Bronchial epithelial cell (primary cell): Measurements from ENCODE around the gene GLRX. TPM values are rescaled to one million over a fixed set of nuclear protein-coding genes. Genes with fewer than 3 reads are reported as not detected.

ENCODE experiments used
- DNase-seq: peaks from one replicate; pipeline ENCODE4 v3.0.0-alpha.2; 2010; ENCODE audit warnings: low read depth
- FAIRE-seq: peaks from 2 replicates; lab custom pipeline; 2011; peaks lifted over from hg19 to GRCh38; lab: Jason Lieb, UNC
- H3K27me3 ChIP-seq: 2 replicates; pipeline ENCODE4 v1.5.1; 2011; ENCODE audit warnings: low read length; ENCODE audit not compliant: control insufficient read depth, insufficient read depth
- H3K36me3 ChIP-seq: 2 replicates; pipeline ENCODE4 v1.5.1; 2011; ENCODE audit warnings: low read length; ENCODE audit not compliant: control insufficient read depth, insufficient read depth
- H3K4me3 ChIP-seq: 2 replicates; pipeline ENCODE4 v1.5.1; 2011; ENCODE audit warnings: mild to moderate bottlenecking, low read depth, low read length, control low read depth
- total RNA-seq: library from RNA; depleted of rRNA; stranded (reverse); fragments of >200 nt; gene quantifications from 2 replicates; pipeline ENCODE4 v1.2.1, GENCODE V29; 2014
- TF ChIP-seq, protein P1 (sequence below): IDR thresholded peaks from 2 replicates; pipeline ENCODE4 v1.5.1; 2011; ENCODE audit warnings: mild to moderate bottlenecking, moderate library complexity, low read length, control low read depth, inconsistent platforms; ENCODE audit not compliant: insufficient read depth, severe bottlenecking

GLRX gene
- total RNA-seq, 1 donor from 2014 or later: 8.7 TPM

DNA sequence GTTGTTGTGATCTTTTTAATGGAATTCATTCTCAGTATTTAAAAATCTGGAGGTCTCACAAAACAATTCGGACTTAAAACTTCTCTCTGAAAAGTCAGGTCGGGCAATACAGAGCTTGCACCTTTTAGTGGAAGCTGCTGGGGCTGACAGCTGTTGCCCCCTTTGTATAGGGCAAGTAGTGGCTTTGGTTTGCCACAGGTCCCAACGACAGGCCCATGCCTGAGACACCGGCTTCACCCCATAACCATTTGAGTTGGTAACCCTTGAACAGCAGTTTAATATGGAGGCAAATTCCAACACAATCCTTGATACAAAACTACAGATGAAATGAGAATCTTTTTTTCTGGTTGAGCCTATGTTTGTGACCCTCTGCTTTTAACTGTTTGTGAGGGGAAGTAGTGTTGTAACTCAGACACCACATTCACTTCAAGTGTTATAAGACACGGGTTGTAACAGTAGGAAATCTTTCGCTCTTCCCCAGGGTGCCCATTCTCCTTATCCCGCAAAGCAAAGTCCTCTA is 752 bp upstream of the GLRX start:
- H3K27me3 ChIP-seq: no peaks in the 10 kb centered on the region
- DNase-seq: no peak
- H3K4me3 ChIP-seq: no peak overlapping the region
- H3K36me3 ChIP-seq: peaks cover 2% of the 10 kb centered on the region
- TF ChIP-seq, protein P1, sequence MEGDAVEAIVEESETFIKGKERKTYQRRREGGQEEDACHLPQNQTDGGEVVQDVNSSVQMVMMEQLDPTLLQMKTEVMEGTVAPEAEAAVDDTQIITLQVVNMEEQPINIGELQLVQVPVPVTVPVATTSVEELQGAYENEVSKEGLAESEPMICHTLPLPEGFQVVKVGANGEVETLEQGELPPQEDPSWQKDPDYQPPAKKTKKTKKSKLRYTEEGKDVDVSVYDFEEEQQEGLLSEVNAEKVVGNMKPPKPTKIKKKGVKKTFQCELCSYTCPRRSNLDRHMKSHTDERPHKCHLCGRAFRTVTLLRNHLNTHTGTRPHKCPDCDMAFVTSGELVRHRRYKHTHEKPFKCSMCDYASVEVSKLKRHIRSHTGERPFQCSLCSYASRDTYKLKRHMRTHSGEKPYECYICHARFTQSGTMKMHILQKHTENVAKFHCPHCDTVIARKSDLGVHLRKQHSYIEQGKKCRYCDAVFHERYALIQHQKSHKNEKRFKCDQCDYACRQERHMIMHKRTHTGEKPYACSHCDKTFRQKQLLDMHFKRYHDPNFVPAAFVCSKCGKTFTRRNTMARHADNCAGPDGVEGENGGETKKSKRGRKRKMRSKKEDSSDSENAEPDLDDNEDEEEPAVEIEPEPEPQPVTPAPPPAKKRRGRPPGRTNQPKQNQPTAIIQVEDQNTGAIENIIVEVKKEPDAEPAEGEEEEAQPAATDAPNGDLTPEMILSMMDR: no peak
- FAIRE-seq: no peak

DNA sequence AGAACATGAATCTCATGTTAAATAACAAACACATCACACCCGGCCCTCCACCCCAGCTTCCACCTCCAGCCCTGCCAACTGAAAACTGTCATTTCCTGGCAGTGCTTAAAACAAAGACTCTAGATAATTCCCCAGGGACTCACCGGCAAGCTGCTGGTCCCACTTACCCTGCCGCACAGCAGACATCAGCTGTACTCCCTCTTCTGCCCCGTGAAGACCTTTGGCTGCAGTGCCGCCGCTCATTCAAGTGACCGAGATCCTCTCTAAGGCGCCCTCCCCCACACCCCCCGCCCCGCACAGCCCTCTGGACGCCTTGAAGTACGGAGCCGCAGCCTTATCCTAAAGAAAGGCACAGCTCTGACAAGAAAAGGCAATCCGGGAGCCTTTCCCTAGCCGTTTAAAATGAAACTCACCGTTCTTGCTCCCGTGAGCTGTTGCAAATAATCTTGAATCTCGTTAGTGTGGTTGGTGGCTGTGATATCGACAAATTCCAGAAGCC is 434 bp downstream of the GLRX start:
- TF ChIP-seq, protein P1: no peak
- DNase-seq (no peak), FAIRE-seq (no peak)
- peaks cover 3% of the 10 kb centered on the region for H3K36me3 ChIP-seq
- peak overlapping the region; percentile 75 for H3K4me3 ChIP-seq
- no peaks in the 10 kb centered on the region for H3K27me3 ChIP-seq

DNA sequence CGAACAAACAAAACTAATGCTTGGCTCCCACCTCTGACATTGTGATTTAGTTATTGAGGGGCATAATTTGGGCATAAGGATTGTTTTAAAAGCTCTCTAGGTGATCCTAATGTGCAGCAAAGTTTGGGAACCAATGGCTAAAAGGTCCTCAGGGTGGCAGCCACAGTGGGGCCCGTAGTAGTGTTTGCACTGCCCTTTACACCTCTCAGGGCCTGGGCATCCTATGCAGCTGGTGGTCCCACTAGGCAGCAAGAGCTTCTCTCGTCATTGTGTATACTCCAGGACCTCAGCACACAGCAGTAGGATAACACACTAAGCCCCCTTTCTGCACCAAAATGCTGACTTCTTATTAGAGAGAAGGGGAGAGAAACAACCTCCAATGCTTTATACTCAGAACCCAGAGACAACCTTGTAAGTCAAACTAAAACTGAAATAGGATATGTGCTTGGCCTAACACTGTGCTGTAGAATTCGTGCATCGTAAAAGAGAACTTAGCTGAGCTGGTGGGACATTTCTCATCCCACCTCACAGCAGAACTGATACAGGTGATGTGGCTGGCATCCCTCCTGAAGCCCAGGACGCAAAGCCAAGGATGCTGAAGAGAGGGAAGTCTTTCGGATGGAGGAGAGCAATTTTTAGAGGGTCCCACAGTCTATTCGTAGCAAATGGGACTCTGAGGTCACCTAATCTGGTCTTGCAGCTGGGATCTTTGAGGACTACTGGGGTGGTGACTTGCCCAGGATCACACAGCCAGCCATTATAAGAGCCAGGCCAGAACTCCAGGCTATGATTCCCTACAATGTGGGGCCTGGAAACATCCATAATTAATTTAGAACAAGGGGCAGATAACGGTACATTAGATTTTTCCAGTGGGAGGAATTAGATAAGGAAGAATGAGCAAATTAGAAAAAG is 1.2 kb downstream of the GLRX start:
- no peak for DNase-seq

DNA sequence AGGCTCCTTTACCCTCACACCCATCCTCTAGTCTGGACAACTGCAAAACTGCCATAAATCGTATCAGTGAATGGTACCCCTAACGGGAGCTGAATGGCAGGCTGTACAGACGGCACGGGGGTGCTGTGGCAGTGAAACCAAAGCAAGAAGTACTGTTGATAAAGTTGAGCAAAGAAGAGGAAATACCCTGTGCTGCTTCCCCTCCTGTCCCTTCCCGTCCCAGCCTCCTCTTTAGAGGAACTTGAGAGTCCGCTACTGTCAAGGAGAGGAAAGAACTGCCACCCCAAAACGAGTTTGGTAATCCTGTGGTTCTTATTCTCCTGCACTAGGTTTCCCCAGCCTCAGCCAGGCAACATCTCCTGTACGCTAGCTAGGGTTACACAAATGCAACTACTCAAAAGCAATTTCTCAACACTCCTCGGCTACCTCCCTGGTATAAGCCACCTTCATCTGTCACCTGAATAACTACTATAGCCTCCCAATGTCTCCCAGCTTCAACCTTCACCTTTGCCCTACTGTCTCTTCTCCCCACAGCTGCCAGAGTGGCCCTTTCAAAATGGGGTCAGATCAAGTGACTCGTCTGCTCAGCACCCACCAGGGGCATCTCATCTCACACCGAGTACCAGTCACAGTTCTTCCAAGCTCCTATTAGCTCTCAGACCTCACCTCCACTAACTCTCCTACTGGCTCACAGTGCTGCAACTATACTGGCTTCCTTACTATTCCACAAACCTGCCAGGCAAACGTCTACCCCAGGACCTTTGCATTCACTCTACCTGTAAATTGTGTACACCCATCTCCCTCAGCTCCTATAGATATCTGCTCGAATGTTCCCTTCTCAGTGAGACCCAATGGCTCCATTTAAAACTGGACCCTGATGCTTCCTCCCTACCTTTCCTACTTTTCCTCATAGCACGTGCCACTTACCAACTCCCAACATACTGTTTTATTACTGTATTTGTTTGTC is 4.1 kb downstream of the GLRX start:
- DNase-seq (no peak), FAIRE-seq (no peak)
- Histone ChIP-seq H3K4me3 (no peak overlapping the region), H3K27me3 (no peaks in the 10 kb centered on the region), H3K36me3 (peaks cover 9% of the 10 kb centered on the region)
- TF ChIP-seq, protein P1: no peak

More for the DNA sequence above, 1.2 kb downstream of the GLRX start:
- no peak for FAIRE-seq
- H3K4me3 ChIP-seq: peak overlapping the region; percentile 75
- peaks cover 3% of the 10 kb centered on the region for H3K36me3 ChIP-seq
- no peaks in the 10 kb centered on the region for H3K27me3 ChIP-seq
- TF ChIP-seq, protein P1: no peak

DNA sequence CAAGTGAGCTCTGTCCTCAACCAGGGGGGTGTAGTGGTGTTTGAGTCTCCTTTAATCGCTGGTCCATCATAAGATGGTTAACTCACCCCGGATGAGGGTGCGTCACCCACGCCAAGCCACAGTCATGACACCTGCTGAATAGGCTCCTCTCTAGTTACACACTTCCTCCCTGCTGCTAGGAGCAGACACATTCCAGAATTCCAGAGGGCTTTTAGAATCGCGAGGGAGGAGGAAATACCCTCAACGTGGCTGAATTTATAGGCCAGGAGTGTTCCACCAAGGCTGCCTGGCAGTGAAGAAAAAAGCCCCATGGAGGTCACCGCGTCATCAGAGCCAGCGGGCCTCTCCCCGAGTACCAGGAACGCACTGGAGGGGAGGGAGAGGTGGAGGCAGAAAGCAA is 5.1 kb downstream of the GLRX start:
- no peaks in the 10 kb centered on the region for H3K27me3 ChIP-seq
- no peak for FAIRE-seq
- TF ChIP-seq, protein P1: no peak
- H3K4me3 ChIP-seq: no peak overlapping the region
- peaks cover 9% of the 10 kb centered on the region for H3K36me3 ChIP-seq
- DNase-seq: peak; percentile 87
